Measurements from ENCODE around the gene SPACA9.

- no peak for TF ChIP-seq POLR2A (IDR thresholded peaks at IDR 0.05)
- TF ChIP-seq, protein P1, sequence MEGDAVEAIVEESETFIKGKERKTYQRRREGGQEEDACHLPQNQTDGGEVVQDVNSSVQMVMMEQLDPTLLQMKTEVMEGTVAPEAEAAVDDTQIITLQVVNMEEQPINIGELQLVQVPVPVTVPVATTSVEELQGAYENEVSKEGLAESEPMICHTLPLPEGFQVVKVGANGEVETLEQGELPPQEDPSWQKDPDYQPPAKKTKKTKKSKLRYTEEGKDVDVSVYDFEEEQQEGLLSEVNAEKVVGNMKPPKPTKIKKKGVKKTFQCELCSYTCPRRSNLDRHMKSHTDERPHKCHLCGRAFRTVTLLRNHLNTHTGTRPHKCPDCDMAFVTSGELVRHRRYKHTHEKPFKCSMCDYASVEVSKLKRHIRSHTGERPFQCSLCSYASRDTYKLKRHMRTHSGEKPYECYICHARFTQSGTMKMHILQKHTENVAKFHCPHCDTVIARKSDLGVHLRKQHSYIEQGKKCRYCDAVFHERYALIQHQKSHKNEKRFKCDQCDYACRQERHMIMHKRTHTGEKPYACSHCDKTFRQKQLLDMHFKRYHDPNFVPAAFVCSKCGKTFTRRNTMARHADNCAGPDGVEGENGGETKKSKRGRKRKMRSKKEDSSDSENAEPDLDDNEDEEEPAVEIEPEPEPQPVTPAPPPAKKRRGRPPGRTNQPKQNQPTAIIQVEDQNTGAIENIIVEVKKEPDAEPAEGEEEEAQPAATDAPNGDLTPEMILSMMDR (IDR thresholded peaks at IDR 0.05): no peak
Observed at GRCh38 chr9:132898051-132898450, 19.4 kb downstream of the SPACA9 start.

All from uterus (tissue), 2 donors.